ENCODE measurements around the gene TNS3. TPM values are rescaled to one million over a fixed set of nuclear protein-coding genes. Genes with fewer than 3 reads are reported as not detected.

Gene TNS3
- total RNA-seq, 1 experiment from 2014 or later = 9.5 TPM

DNA sequence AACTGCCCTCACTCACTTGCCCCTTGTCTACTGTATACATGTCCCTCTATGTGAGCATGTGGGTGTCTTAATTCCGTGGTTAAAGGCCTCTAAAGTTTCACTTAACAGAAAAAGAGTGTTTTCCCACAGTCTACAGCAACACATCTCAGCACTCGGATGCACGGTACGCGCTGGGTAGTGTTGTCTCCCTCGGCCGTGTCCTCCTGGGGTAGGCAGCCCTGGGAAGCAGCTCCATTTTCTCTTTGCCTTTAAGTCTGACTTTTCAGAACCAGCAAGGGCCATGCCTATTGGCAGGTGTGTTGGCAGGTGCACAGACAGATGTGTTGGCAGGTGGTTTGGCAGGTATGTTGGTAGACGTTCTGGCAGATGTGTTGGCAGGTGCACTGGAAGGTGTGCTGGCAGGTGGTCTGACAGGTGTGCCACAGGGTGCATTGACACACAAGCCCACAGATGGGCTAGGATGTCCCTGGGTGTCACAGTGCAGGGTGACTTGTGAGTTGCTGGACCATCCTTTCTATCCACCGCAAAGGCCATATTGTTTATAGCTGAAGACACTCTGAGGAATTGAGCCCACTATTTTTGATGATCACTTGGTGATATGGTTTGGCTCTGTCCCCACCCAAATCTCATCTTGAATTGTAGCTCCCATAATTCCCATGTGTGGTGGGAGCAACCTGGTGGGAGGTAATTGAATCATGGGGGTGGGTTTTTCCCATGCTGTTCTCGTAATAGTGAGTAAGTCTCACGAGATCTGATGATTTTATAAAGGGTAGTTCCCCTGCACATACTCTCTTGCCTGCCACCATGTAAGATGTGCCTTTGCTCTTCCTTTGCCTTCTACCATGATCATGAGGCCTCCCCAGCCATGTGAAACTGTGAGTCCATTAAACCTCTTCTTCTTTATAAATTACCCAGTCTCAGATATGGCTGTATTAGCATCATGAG is 296.9 kb downstream of the TNS3 start:
- no peak overlapping the region for H3K9ac ChIP-seq (ENCODE audit: extremely low read depth, insufficient read length, low read length)
- DNase-seq = no peak
- H3K18ac ChIP-seq (ENCODE audit: insufficient read length, low read depth, low read length) = no peak overlapping the region
- H2AK5ac ChIP-seq (ENCODE audit: insufficient read length, low read length) = no peak overlapping the region
- H4K20me1 ChIP-seq (ENCODE audit: control insufficient read depth, insufficient read depth, insufficient read length) = no peaks in the 10 kb centered on the region
- H3K27me3 ChIP-seq (ENCODE audit: insufficient read depth, low read length) = no peaks in the 10 kb centered on the region
- Mint-ChIP-seq H3K27ac (no peak overlapping the region), H3K36me3 (ENCODE audit: insufficient read depth in 1 of 3, low read depth in 3 of 3) (peaks cover 11 to 16% (median 15%) of the 10 kb centered on the region in 3 experiments; a peak in 6 of 7 replicates), H3K27me3 (ENCODE audit: low read depth) (no peaks in the 10 kb centered on the region), H3K4me1 (no peaks in the 10 kb centered on the region), H3K4me3 (no peak overlapping the region), H3K9me3 (no peaks in the 10 kb centered on the region)
- no peak overlapping the region for H4K8ac ChIP-seq (replicated peaks; ENCODE audit: insufficient read length, low read depth, low read length)
- TF ChIP-seq CTCF (conservative IDR thresholded peaks at IDR 0.05) = no peak
- no peak overlapping the region for H4K91ac ChIP-seq (ENCODE audit: insufficient read length, low read depth, low read length)
- H3K4me1 ChIP-seq (ENCODE audit: insufficient read depth, low read length) = no peaks in the 10 kb centered on the region
- H3K79me2 ChIP-seq (ENCODE audit: insufficient read depth, low read length) = no peaks in the 10 kb centered on the region
- no peak overlapping the region for H2BK5ac ChIP-seq (ENCODE audit: insufficient read length, low read length)
- H2BK15ac ChIP-seq (ENCODE audit: low read depth, low read length) = no peak overlapping the region
- H2AFZ ChIP-seq (ENCODE audit: low read length) = no peak overlapping the region
- H3K4me2 ChIP-seq (ENCODE audit: insufficient read depth, insufficient read length, low read length) = no peak overlapping the region
- no peak overlapping the region for H4K5ac ChIP-seq (ENCODE audit: insufficient read length, low read depth, low read length)
- no peaks in the 10 kb centered on the region for H3K79me1 ChIP-seq (ENCODE audit: insufficient read depth, low read depth, low read length, poor library complexity, severe bottlenecking)
- no peak overlapping the region for H2BK20ac ChIP-seq (ENCODE audit: low read depth, low read length, poor library complexity, severe bottlenecking)
- H3K23me2 ChIP-seq (ENCODE audit: insufficient read length, low read depth, low read length, poor library complexity, severe bottlenecking) = no peaks in the 10 kb centered on the region
- H3K9me3 ChIP-seq (ENCODE audit: control insufficient read depth, low read depth, low read length) = no peaks in the 10 kb centered on the region
- H3T11ph ChIP-seq (ENCODE audit: low read length) = no peak overlapping the region
- no CpG with 5 or more reads among the region's 11 CpGs for WGBS (ENCODE audit: extremely low coverage, insufficient read length, low lambda C conversion rate)
- no peak overlapping the region for H3K27ac ChIP-seq (ENCODE audit: insufficient read length, low read depth, low read length)
- no peak overlapping the region for H3K14ac ChIP-seq (ENCODE audit: insufficient read depth, low read length)
- H3K4ac ChIP-seq (ENCODE audit: low read depth, low read length) = no peak overlapping the region
- no peak overlapping the region for H3K56ac ChIP-seq (ENCODE audit: insufficient read length, low read depth, low read length)
- no peak overlapping the region for H3K23ac ChIP-seq (ENCODE audit: insufficient read length, low read depth, low read length)
- H2BK12ac ChIP-seq (ENCODE audit: insufficient read length, low read depth, low read length) = no peak overlapping the region
- H2BK120ac ChIP-seq (ENCODE audit: low read depth, low read length, poor library complexity, severe bottlenecking) = no peak overlapping the region
